Stimulated activated CD4-positive, alpha-beta T cell treated with anti-CD3 and anti-CD28 coated beads, TNF-alpha, amount 100 ng/mL, for 48 hours (primary cell): ENCODE results near the gene CNNM4.

Experiments
- DNase-seq, 3 donors: peaks; one replicate each; pipeline ENCODE4 v3.0.0-alpha.2; 2020; ENCODE audit warnings: low read depth in 3 of 3

CNNM4 gene

DNA sequence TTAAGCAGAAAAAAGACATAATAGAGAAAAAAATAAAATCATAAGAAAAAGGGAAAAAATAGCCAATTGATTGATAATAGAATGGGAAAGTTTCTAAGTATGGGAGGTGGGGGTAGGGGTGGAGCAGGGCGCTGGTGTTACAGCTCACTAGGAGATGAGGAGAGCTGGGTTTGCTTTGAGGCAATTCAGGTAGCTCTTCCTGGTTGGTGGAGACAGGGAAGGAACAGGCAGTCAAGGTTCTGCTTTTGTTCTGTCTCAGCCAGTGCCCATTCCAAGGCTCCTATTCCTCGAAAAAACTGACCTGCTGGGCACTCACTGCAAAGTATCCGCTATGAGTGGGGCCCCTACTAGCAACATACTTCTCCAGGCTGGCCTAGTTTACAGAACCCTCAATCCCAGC is 1.7 kb upstream of the CNNM4 start:
- DNase-seq = no peak

DNA sequence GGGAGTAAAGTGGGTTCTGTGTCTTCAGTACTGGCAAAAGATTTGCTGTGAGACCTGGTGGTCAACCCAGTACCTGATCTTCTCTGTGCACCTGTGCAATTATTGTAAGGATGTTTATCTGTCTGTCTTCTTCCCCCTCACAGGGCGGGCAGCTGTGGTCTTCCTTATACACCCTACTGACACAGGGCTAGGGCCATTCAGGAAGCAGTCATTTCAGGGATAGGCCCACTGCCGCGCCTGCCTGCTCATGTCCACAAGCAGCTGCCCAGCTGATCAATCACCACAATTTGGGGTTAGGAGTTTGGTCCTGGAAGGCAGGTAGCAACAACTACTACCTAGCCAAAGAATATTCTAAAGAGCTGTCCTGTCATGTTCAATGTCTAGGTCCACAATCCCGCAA is 1.2 kb upstream of the CNNM4 start:
- DNase-seq = no peak

DNA sequence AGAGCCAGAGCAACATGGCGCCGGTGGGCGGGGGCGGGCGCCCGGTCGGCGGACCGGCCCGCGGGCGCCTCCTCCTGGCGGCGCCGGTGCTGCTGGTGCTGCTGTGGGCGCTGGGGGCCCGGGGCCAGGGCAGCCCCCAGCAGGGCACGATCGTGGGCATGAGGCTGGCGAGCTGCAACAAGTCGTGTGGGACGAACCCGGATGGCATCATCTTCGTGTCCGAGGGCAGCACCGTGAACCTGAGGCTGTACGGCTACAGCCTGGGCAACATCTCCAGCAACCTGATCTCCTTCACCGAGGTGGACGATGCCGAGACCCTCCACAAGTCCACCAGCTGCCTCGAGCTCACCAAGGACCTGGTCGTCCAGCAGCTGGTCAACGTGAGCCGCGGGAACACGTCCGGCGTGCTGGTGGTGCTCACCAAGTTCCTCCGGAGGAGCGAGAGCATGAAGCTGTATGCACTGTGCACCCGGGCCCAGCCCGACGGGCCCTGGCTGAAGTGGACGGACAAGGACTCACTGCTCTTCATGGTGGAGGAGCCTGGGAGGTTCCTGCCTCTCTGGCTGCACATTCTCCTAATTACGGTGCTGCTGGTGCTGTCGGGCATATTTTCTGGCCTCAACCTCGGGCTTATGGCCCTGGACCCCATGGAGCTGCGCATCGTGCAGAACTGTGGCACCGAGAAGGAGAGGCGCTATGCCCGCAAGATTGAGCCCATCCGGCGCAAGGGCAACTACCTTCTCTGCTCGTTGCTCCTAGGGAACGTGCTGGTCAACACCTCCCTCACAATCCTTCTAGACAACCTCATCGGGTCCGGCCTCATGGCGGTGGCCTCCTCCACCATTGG is 507 bp downstream of the CNNM4 start:
- DNase-seq = no peak

DNA sequence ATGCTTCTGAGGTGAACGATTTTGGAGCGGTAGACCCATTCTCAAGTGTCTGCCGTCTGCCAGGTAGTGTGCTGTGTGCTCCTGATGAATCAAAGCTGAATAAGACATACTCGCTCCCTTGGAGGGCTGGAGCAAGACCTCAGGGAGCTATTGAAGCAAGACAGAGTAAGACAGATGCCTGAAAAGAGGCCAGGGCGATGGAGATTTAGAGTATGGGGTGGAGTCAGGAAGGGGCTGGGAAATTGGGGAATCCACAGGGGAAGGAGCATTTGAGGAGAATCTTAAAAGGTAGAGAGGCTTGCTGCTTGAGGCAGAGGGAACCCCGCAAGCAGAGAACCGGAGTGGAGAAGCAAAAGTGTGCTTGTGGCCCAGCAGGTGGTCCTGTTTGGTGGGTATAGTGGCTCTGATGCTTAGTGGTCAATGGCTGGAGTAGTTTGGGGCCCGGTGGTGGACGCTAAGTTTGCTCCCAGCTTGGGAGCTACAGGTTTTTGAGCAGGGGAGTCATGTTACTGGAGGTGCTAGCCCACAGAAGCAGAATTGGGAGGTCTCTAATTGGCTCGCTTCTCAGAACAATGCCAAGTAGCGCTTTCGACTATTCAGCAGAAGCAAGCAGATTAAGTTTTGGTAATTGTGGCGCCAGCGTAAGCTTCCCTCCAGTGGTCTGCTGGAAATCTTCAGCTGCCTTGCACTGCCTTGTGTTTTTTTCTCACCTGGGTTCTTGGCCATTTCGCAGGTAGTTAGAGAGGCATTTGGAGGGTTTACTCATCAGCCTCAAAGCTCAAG is 2.0 kb downstream of the CNNM4 start:
- DNase-seq = no peak

DNA sequence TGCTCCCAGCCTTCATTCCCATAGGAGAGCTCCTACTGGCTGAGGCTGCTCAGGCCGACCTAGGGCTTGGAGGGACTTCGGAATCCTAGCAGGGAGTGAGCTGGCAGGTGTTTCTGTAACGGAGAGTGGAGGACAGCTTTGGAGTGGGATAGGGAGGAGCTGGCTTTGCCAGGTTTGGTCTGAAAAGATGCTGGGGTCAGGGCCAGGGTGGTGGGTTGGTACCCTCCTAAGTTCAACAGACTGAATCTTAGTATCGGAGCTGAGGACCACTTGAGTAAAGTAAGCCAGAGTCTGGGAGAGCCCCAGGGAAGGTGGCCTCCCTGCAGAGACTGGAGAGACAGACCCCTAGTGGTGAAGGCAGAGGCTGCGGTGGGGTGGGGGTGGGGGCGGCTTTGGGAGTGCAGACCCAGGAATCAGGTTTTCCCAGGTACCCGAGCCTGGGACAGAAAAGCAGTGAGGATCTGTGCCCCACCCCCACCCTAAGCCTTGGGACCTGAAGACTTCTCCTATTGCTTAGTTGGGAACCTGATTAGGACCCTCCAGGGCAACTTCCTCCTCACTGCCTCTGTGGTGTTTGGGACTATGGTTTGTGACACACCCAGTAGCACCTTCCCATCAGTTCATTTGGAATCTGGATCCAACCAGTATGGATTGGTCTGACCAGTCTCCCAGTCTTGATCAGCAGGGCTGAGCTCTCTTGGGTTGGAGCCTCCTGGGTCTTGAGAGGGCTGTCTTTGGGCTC is 3.0 kb downstream of the CNNM4 start:
- DNase-seq = no peak

DNA sequence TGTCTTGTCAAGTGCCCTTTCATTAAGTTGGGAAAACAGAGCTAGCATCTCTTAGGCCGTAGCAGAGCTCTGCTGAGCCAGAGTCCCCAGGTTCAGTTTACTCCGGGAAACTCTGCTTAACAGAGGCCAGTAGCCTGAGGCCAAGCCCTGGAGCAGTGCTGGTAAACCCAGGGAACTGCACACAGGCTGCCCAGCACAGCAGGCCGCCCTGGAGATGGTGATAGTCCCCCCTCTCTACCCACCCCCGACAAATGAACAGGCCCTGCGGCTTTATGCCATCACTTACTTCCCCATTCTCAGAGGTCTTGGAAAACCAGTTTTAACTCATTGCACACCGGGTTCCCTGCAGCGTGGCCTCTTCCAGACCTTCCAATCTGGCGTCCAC is 3.5 kb downstream of the CNNM4 start:
- DNase-seq = no peak

DNA sequence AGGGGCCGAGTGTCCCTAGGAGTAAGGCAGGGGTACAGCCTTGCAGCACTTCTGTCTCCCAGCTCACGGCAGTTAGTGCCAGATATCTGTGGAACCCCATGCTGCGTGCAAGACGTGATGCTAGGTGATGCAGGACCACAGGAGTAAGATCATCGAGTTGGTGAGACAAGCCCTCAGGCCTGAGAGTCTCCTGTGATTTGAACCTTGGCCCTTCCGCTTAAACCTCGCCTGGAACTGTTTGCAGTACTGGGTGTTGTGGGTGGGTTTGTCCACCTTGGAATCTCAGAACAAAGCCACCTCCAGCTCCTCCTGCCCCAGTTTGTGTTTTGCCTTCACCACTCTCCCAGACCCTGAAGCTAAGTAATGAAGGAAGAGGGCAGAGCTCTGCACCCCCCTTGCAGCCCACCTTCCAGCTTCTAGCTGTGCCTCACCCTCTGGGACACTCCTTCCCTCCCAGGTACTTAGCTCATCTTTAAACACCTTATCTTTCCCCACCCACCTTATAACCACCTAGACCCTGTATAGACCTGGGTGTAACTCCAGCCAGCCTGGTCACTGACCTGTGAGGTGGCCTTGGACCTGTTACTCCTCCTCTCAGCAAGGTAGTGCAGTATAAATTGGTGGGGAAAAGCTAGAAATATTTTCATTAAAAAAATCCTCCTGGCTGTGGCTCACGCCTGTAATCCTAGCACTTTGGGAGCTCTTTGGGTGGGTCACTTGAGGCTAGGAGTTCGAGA is 6.6 kb downstream of the CNNM4 start:
- DNase-seq = no peak

DNA sequence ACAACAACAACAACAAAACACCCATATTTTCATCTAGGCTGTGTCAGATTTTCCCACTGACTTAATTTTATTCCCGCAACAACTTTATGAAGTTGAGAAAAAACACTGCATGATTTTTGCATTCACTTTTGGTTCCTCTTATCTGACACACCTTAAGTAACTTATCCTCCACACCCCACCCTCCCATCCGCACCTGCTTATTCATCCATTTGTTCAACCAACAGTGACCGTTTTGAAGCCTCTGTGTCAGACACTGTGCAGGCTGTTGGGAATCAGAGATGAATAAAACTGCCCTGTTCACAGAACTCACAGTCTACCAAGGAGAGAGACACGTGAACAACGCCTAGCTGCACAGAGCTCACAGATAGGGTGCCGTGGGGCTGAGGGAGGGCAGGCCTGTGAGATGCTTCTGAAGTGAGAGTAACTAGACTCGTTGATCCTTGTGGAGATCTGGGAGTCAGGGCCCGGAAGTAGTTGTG is 7.4 kb downstream of the CNNM4 start:
- DNase-seq = no peak

DNA sequence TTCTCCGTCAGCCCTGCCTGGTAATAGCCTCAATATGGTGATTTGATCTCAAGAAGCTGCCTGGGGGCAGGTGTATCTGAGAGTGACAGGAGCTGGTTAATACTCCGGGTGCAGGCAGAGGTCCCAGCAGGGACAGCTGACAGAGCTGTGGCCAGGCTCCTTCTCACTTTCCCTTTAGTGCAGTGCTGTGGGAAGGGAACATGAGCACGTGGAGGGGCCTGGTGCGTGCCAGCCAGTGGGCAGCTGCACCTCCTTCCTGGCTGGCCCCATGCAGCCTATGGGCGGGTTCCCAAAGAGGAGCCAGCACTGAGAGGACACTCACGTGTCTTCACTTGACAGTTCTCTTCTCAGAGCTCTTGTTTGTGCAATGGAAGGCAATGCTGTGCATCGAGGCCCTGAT is 9.1 kb downstream of the CNNM4 start:
- no peak for DNase-seq

DNA sequence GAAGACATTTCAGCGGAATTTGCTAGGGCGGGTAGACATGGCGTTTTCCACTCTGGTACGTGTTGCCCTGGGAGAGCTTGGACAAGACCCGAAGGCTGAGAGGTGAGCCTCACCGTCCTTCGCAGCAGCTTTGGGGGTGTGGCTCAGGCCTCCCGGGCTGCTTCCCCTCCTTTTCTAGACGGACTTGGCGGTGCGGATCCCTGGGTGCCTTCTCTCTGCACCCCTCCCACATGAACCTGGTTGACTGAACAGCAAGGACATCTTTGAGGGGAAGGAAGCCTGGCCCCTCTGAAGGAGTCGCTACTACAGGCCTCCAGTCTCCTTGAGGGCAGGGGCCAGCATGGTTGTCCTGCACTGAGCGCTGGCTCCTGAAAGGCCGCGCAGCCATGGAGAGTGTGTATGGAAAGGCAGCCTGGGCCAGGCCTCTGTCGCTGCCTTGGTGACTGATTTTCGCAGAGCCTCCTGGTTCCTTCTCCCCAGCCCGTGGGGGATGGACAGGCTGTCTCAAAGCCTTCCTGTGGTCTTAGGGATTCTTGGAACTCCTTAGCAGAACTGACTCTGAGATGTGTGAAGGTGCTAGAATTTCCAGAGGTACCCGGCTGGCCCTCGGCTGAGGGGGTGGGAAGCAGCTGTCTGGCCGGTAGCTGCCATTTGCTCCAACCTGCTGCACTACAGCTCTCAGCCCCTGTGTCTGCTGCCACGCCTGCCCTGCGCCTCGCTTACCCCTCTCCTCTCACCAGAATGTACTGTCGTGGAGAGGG is 9.9 kb downstream of the CNNM4 start:
- no peak for DNase-seq

DNA sequence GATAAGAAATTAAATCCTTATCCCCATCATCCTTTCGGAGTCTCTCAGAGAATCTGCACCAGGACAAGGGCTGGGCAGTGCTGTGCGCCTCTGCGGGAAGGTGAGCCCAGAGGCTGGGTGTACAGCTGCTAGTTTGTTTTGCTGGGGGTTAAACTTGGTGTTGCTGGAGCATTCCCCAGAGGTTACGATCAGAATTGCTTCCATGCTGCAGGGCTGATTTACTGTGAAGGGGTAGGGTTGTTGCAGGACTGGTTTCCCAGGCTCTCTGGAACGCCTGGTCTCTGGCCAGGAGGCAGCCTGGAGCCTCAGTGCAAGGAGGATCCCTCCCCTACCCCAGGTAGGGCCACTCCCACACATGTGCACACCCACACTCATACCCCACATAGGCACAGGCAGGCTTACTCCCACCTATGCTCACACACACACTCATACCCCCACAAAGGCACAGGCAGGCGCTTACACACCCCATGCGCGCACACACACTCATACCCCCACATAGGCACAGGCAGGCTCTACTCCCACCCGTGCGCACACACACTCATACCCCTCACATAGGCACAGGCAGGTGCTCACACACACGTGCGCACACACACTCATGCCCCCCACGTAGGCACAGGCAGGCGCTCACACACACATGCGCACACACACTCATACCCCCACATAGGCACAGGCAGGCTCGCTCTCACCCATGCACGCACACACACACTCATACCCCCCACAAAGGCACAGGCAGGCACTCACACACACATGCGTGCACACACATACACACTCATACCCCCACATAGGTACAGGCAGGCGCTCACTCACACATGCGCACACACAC is 11.3 kb downstream of the CNNM4 start:
- DNase-seq = no peak

DNA sequence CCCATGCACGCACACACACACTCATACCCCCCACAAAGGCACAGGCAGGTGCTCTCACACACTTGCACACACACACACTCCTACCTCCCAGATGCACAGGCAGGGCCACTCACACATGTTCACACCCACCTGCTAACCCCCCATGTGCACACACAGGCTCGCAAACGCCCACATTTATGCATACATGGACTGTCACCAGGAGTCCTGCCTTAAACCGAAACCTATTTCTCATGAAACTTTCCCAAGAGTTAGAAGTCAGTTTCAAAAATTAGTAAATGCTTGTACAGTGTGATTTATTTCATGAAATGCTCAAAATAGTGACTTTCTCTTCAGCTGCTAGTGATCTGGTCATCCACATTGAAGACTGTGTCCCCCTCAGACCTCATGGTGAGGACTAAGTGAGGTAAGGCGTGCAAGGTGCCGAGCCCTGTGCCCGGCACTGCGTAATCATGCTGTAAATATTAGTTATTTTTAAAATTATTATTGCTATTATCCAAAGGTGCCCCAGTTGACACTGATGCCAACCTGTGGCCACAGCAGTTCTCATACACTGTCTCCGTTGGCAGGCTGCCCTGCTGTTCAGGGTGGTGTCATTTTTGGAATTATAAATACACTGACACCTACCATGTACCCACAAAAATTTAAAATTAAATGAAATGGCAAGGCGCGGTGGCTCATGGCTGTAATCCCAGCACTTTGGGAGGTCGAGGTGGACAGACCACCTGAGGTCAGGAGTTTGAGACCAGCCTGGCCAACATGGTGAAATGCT is 12.4 kb downstream of the CNNM4 start:
- DNase-seq = no peak

DNA sequence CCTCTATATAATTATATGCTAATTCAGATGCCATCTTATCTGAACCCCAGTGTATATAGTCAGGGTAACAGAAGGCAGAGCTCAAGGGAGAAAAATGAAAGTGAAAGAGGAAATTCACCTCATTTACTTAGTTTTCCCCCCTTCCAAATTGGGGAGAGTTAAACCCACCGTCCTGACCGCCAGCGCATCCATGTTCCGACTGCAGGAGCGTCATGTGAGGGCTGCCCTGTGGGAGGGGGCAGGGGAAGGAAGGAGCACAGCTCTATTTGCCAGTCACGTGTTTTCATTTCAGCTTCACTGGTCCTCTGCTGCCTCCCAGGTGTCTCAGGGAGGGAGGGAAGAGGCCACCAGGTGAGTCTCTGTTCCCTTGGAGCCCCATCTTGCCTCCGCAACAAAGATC is 13.2 kb downstream of the CNNM4 start:
- no peak for DNase-seq

DNA sequence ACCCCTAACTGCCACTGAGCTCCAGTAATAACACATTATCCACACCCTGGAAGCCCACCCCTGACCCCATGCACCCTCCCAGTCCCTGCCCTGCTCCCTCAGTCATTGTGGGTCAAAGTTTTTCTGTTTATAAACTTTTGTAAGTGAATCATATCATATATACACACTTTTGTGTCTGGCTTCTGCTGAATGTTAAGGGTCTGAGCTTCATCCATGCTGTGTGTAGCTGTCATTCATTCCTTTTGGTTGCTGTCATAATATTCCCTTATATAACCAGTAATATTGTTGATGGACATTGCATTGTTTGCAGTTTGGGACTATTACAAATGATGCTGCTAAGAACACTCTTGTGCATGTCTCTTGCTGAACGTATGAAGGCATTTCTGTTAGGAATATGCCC is 14.5 kb downstream of the CNNM4 start:
- DNase-seq = no peak

DNA sequence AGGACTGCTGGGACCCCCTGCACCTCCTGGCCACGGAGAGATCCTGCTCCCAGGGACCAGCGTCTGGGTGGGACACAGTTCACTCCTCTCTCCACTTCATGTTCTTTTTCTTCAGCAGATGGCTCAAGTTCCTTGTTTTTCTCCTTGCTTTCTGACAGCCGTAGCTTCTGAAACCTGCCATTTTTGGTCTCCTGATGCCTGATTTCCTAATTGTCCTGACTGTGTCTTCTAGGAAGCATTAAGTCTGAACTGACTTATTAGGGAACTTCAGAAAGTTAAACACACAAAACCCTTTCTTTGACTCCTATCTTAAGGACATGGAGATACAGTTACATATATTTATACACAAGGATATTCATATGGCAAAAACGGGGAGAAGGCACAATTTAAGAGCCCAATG is 22.7 kb downstream of the CNNM4 start:
- no peak for DNase-seq

DNA sequence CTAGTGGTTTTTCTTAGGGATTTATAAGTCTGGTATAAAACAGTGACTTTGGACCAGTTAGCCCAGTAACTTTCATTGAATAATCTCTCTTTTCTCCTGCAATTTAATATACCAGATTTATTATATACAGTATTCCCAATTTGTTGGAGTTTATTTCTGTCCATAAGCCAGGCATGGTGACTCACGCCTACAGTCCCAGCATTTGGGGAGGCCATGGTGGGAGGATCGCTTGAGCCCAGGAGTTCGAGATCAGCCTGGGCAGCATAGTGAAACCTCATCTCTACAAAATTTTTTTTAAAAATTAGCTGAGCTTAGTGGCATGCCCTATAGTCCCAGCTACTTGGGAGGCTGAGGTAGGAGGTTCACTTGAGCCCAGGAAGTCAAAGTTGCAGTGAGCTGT is 26.7 kb downstream of the CNNM4 start:
- DNase-seq = no peak

DNA sequence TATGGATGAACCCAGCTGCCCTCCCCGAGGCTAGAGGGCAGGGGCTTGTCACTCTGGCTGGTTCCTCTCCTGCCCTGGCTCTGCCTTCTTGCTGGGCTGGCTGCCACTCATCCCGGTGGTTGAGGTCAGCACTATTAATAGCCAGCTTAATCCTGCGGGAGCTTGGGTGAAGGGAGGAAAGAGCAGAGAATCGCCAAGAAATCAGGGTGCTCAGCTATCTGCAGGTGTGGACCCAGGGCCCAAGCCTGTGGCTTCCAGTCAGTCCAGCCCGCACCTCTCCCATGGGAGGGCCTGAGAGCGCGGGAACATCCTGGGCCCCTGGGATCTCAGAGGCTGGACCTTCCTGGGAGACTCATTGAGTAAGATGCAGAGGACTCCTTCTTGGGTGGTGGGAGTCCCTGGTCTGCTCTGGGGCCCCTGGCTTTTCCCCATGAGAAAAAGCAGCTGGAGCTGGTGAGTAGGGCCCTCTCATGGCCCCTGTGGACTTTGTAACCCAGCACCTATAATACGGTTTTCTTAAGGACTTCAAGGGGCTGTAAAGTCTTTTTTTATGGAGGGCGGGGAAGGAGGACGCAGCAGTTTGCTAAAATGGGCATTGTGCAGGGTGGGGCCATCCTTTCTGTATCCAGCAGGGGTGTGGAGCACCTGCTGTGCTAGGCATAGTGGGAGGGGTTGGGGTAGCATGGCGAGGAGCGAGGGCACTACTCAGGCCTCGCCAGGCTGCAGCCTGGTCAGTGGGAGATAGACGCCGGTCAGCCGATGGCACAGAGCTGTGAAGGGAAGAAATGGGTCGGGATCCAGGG is 27.9 kb downstream of the CNNM4 start:
- DNase-seq = no peak

DNA sequence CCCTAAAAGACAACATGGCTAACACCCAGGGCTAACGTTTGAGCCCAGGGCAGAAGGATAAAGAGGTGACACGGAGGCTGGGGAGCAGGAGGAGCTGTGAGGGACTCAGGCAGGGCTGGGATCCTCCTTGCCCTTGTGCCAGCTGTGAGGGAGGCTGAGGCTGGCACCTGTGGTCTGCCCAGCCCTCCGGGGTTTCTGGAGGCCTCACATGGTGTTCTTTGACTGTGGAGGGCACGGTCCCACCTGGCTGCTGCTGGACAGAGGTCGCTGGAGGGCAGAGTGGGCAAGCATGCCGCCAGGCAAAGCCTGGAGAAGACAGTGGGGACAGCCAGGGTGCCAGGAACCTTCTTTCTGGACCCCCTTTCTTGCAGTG is 28.5 kb downstream of the CNNM4 start:
- DNase-seq = no peak
